Fibroblast of lung (primary cell): ENCODE results near the gene STX1B.
A peak's percentile ranks its signal among the peaks of the same experiment; 100 is the strongest.

ENCODE experiments used
- EZH2 ChIP-seq: IDR thresholded peaks from 2 replicates; pipeline ENCODE4 v1.5.1; 2012; ENCODE audit warnings: low read length, control low read depth, mild to moderate bottlenecking; ENCODE audit errors: missing control alignments
- TF ChIP-seq, protein P1 (sequence below), 2 donors: IDR thresholded peaks in 1 of 2; conservative IDR thresholded peaks in 1 of 2; 1 replicate in 1 of 2; 2 replicates in 1 of 2; pipeline ENCODE4 v1.5.1; 2011 to 2012; ENCODE audit warnings: low read length in 2 of 2, control low read depth in 1 of 2, inconsistent platforms in 1 of 2, low read depth in 1 of 2, mild to moderate bottlenecking in 1 of 2

DNA sequence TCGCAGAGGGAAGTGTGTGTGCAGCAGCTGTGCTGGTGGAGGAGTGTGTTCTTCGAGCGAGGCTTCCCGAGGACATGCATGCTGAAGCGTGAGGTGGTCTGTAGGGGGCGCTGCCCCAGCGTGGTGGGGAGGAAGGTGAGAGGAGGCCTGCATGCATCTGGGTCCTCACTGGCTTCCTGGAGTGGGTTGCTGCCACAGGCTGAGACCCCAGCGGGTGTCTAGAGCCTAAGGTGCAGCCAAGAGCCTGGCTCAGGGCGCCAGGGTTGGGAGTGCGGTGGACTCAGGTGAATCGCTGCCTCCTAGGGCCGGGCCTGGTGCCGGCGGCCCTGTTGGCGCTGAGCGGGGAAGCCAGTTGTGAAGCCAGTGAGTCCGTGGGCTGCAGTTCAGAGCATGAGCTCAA, 32.9 kb downstream of the STX1B start:
- TF ChIP-seq, protein P1, sequence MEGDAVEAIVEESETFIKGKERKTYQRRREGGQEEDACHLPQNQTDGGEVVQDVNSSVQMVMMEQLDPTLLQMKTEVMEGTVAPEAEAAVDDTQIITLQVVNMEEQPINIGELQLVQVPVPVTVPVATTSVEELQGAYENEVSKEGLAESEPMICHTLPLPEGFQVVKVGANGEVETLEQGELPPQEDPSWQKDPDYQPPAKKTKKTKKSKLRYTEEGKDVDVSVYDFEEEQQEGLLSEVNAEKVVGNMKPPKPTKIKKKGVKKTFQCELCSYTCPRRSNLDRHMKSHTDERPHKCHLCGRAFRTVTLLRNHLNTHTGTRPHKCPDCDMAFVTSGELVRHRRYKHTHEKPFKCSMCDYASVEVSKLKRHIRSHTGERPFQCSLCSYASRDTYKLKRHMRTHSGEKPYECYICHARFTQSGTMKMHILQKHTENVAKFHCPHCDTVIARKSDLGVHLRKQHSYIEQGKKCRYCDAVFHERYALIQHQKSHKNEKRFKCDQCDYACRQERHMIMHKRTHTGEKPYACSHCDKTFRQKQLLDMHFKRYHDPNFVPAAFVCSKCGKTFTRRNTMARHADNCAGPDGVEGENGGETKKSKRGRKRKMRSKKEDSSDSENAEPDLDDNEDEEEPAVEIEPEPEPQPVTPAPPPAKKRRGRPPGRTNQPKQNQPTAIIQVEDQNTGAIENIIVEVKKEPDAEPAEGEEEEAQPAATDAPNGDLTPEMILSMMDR (conservative IDR thresholded peaks at IDR 0.05 in 1 of 2, IDR thresholded peaks at IDR 0.05 in 1 of 2; ENCODE audit: low read depth in 1 of 2, low read length in 2 of 2): peak; percentile 21 to 27
- TF ChIP-seq EZH2: no peak
